Neural progenitor cell (in vitro differentiated cells): ENCODE data around the gene LEKR1.
A peak's percentile ranks its signal among the peaks of the same experiment; 100 is the strongest.

Experiments
- CTCF ChIP-seq: fragments of 200-600 bp; sonication (generic); IDR thresholded peaks from 2 replicates; pipeline ENCODE4 v1.5.1; 2017; ENCODE audit warnings: antibody characterized with exemption, mild to moderate bottlenecking
- EZH2 ChIP-seq: fragments of 200-600 bp; sonication (generic); IDR thresholded peaks from 2 replicates; pipeline ENCODE4 v1.6.1; 2017; ENCODE audit warnings: antibody characterized with exemption, mild to moderate bottlenecking, moderate library complexity

- TF ChIP-seq CTCF (peak; percentile 95), EZH2 (no peak)
Observed at GRCh38 chr3:157081626-157082210, 255.6 kb downstream of the LEKR1 start.
